ELF-1 (cell line): ENCODE measurements around the gene TMEM229B.
A peak's percentile ranks its signal among the peaks of the same experiment; 100 is the strongest.

Experiments
- DNase-seq: peaks from one replicate; pipeline ENCODE4 v3.0.0-alpha.2; 2016; ENCODE audit warnings: low read depth, low spot score

The TMEM229B gene

DNA sequence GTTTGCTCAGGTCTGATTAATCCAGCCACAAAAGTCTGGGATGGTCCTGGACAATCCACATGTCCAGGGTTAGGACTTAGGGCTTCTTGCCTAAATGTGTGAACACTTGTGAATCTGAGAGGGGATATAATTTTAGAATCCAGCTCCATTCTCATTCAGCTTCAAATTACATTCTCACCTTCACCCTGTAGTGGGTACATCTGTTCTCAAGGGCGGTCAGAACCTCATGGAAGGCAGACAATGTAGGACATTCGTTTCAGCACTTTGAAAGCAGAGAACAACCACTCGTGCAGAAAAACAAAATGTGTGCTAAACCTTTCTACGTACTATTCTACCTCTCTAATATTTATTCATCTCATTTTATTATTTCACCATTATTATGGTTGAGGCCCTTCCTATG lies 1.2 kb downstream of the TMEM229B start:
- DNase-seq = no peak

- no peak for DNase-seq
These were observed 1.6 kb downstream of the TMEM229B start for GRCh38 chr14:67486890-67487289.

DNA sequence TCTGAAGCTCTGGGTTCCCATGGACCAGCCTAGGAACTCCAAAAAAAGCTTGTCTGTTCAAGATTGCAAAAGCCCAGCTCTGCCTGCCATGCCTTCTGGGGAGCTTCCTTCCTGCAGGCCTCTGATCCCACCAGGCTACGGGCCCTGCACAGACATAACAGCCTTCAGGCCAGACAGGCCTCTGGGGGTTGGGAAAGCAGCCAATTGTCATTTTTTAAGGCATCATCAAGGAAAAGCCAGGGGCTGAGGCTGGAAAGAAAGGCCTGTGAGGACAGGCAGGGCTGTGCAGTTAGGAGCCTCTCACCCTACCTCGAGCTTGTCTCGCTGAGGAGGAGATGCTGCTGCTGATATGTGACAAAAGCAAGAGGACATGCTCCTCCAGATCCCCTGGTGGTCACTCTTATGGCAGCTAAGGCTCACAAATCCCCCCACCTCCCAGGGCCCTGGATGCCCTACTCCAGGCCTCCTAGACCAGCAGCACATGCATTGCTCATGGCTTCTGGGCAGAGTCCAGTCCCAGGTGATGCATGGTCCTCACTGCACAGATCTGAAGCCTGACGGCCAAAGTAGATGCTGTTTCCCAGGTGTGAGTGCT lies 2.9 kb downstream of the TMEM229B start:
- peak; percentile 57 for DNase-seq

DNA sequence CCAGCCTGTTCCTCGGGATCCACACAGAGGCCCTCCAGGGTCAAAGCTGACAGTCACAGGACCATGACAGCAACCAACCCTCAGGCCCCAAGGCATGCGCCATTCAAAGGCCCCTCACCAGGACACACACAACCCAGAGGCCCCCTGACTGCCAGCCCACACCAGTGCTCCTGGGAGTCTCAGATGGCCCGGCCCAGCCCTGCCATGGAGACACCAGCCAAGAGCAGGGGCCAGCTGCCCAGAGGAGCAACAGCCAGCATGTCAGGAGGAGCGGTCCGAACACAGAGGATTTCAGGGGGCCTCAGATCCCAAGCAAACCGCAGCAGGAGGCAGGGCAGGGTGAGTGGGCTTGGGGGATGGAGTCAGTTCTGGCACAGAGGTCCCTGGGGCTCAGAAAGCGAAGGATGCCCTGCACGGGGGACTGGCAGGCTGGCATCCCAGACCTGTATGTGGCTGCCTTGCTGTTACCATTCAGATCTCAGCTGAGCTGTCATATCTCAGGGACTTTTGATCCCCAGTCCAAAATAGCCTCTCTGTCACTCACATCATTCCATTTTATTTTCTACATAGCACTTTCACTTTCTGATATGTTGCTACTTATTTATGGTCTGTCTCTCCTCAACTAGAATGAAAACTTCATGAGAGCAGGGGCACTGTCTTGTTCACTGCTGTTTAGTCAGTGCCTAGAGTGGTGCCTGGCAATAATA lies 4.8 kb downstream of the TMEM229B start:
- peak; percentile 55 for DNase-seq

DNA sequence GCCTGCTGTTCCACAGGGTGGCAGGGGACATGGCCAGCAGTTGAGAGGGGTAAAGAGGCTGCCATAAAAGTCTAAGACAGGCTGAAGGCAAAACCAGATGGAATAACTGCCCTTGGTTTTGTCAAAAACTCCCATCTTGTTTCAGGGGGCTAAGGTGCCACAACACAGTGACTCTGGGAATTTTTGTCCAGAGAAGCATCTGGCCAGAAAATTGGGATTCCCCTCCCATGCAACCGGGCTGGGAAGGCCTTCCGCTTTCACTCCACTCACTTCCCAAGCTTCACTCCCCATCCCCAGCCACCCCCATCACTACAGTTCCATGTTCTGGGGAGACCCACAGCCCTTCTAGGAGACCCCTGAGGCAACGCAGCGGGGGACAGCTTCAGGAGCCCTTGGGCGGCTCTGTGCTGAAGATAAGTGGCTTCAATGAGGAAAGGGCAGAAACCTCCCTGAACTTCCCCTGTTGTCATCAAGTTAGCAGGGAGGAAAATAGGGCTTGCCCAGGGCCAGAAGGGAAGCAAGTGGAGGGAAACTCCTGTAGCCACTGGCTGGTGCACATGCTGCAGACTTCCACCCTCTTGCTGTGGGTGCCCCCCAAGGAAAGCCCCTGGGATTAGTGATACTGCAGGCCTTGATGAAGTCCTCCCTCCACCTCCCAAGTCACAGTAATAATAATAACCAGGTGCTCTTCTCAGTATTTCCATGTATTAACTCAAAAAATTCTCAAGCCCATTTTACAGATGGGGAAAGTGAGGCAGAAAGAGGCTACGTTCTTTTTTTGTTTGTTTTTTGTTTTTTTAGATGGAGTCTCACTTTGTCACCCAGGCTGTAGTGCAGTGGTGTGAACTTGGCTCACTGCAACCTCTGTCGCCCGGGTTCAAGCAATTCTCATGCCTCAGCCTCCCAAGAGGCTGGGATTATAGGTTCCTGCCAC lies 6.0 kb downstream of the TMEM229B start:
- DNase-seq = no peak

GRCh38 chr14:67480011-67480410 lies 8.5 kb downstream of the TMEM229B start:
- DNase-seq = no peak

DNA sequence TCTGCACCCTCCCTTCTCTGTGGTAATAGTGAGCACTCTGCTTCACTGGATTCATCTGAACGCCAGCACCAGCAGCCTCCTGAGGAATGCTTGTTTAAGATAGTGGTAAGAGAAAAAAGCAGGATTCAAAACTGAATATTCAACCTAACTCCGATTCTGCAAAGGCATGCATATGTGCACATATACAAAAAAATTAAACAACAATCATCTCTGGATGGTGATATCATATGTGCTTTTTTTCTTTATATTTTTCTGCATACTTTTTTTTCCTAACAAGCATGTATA lies 9.8 kb downstream of the TMEM229B start:
- DNase-seq = no peak

- no peak for DNase-seq
These were observed 10.4 kb downstream of the TMEM229B start for GRCh38 chr14:67477926-67478799.

GRCh38 chr14:67474366-67474765 lies 14.2 kb downstream of the TMEM229B start:
- no peak for DNase-seq

DNA sequence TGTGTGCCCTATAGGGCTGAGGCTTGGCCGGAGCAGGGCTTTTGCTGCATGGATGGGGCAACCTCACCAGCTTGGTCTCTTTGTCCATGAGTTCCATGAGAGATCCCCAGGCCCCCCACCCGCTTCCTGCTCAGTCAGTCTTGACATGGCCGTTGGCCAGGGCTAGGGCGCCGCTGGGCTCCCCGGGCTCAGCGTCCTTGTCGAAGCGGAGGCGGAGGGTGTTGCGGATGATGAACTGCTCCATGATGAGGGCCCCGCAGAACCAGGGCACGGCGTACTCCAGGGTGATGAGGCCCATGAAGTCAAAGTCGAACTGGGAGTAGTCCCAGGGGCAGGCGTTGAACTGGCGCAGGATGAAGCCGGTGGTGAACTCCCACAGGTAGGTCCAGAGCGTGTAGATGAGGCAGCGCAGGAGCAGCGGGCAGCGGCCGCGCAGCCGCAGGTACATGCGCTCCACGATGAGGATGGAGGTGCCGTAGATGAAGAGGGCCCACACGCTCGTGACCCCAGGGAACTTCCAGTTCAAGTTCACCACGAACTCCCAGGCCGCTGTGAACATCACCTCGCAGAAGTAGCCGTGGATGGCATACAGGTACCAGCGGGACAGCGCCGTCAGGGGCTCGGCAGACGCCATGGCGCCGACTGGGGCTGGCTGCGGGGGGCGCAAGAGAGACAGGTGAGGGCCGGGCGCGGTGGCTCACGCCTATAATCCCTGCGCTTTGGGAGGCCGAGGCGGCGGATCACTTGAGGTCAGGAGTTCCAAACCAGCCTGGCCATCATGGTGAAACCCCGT lies 15.0 kb downstream of the TMEM229B start:
- DNase-seq = no peak

DNA sequence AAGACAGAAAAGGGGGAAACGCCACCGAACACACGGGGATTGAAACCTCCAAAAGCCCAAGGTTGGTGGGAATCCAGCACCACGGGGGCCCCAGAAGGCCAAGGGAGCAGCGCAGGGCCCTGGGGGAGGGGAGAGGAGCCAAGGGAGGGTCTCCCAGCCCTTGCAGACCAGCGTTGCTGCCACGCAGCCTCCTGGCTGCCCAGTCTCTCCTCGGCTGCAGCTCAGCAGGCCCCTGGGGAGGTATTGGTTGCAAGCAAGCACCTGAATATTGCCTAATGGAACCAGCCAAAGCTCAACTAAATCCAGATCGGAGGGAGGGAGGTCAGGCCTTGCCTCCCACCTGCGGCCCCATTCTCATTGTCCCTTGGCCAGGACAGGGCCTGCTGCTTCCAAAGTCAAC lies 15.8 kb downstream of the TMEM229B start:
- no peak for DNase-seq

- DNase-seq = no peak
These were observed 18.6 kb downstream of the TMEM229B start for GRCh38 chr14:67469954-67470353.

DNA sequence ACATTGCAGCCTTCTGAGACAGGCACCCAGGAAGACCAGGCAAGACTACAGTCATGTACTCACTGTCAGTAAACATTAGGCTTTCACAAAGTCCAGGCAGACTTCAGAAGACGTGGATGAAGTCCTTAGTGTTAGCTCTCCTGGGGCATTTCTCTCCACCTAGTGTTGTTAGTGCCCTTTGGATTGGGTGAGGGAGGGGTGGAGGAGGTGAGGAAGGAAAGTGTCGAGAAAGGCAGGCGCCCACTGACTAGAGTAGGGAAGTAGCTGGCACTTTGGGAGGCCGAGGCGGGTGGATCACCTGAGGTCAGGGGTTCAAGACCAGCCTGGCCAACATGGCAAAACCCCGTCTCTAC lies 20.2 kb downstream of the TMEM229B start:
- no peak for DNase-seq

DNA sequence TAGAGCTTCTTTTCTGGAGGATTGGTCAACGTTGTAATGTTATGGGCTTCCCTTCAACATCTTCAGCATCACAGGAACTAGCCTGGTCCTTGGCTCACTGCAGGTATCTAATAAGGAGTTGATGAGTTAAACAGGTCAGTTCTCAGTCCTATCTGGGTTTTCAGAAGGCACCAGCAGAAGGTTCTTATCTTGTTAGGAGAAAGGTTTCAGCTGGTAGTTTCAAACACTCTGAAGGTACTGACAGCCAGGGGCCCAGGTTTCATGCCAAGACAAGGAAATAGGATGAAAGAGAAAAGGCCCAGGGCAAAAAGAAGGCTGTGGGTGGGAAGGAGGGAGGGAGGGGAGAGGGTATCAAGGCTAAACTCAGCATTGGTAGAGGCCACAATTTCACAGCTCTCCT lies 21.4 kb downstream of the TMEM229B start:
- no peak for DNase-seq

DNA sequence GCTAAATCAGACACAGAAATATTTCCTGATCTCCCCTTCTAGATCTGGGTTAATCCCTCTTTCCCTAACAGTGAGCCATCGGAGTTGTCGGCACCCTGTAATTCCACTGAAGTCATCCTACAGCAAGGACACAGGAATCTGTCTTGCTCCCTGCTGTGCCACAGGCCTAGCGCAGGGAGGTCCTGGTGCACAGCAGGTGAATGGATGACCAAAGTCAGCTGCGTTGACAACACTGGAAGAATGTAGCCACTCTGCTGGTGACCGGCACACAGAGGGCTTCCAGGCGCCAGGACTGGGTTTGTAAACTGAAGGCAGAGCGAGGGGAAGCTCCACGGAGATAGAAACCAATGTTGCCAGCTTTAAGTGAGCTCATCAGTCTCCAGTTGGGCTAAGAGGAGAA lies 23.6 kb downstream of the TMEM229B start:
- DNase-seq = no peak

DNA sequence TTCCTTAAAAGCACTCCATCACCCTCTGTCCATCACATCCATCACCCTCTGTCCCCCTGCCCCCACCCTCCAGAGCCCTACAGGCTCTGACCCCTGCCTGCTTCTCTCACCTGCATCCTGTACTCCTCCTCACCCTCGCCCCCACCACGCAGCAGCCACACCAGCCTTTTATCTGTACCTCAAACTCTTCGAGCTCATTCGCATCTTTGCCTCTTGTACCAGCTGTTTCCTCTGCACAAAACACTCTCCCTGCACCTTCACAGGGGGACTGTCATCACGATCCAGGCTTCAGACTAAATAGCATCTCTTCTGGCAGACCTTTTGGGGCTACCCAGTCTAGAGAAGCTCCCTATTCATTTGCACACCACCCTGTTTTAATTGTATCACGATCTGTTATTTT lies 24.1 kb downstream of the TMEM229B start:
- DNase-seq = no peak

DNA sequence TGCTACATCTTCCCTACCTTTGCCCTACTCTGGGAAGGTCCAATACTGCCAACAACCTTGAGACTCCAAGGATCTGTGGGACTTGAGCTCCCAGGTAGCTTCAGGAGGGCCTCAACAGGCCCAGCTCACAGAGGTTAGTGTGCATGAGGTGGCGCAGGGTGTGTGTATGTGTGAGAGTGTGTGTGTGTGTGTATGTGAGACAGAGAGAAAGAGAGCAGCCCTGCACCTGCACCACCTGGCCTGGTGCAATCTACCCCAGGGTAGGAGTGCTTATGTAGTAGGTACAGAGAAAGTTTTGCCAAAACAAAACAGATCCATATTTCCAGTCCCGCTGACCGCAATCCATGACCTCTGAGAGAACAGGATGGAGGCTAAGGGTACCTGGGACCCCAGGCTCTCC lies 24.6 kb downstream of the TMEM229B start:
- DNase-seq = no peak

- DNase-seq = no peak
These were observed 26.5 kb downstream of the TMEM229B start for GRCh38 chr14:67461996-67462395.

DNA sequence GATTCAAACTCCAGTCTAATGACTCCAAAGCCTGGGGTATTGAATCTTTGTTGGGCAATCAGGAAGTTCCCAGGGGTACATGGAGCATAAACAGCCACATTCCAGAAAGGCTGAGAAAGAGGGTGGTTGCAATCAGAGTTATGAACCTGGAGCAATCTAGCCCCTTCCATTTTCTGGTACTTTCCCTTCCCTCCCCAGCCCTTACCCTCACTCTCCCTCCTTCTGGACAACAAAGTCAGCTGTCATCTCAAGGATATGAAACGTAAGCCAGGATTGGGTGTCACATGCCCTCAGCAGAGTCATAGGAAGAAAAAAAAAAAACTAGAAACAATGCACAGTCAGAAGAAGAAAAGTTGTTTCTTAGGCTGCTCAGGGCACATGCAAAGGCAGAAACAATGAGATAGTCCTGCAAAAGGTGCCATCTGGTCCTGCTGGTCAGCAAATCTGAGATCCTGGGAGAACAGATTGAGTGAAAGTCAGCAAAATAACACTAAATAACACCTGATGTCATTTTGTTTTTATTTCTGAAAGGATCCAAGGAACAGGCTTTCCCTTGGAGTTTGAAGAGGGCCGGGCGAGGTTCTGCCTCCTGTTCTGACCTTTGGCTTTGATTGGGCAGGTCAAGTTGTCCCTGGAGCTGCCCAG lies 27.1 kb downstream of the TMEM229B start:
- DNase-seq = no peak

GRCh38 chr14:67459336-67459735 lies 29.2 kb downstream of the TMEM229B start:
- no peak for DNase-seq

GRCh38 chr14:67457782-67458181 lies 30.7 kb downstream of the TMEM229B start:
- DNase-seq = peak; percentile 79
